ENCODE measurements around the gene RCAN1. TPM values are rescaled to one million over a fixed set of nuclear protein-coding genes. Genes with fewer than 3 reads are reported as not detected.

The RCAN1 gene
- total and polyA plus RNA-seq, 9 of the 15 experiments (the other 6 are each of a cell fraction or from before 2014, with no cell fraction given), result 4.4 to 16.5 (median 12.3) TPM

DNA sequence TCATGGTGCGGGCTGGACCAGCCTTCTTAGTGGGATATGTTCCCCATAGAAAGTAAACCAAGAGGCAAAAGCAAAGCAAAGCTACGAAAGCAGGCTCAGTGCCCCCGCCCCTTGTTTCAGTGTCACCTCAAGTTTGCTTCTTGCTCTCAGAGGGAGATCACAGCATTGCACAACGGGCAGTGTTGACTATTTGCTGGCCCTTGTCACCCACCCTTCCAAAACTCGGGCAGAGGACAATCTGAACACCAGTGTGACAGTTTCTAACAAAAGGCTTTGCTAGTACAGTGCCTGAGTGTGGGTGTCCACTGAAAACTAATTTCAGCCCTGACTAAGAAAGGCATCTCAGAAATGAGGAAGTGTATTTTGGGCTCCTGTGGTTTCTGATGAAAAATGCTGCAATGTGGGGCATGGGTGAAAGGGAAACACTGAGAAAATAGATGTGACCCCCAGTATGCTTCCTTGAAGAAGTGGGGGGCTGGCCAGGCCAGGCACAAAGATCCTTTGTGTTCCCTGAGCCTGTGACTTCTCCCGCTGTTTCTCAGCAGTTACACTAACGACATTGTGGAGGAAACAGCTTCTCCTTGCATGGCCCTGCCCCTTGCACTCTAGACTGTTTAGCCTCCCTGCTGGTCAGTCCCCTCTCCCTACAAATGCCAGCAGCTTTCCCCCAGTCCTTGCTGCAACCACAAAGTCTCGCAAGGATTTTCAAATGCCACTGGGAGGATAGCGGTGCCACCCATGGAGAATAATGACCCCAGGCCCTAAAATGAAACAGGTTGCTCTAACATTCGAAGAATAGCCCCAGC, 69.6 kb downstream of the RCAN1 start (continued):
- TF ChIP-seq, protein P1, sequence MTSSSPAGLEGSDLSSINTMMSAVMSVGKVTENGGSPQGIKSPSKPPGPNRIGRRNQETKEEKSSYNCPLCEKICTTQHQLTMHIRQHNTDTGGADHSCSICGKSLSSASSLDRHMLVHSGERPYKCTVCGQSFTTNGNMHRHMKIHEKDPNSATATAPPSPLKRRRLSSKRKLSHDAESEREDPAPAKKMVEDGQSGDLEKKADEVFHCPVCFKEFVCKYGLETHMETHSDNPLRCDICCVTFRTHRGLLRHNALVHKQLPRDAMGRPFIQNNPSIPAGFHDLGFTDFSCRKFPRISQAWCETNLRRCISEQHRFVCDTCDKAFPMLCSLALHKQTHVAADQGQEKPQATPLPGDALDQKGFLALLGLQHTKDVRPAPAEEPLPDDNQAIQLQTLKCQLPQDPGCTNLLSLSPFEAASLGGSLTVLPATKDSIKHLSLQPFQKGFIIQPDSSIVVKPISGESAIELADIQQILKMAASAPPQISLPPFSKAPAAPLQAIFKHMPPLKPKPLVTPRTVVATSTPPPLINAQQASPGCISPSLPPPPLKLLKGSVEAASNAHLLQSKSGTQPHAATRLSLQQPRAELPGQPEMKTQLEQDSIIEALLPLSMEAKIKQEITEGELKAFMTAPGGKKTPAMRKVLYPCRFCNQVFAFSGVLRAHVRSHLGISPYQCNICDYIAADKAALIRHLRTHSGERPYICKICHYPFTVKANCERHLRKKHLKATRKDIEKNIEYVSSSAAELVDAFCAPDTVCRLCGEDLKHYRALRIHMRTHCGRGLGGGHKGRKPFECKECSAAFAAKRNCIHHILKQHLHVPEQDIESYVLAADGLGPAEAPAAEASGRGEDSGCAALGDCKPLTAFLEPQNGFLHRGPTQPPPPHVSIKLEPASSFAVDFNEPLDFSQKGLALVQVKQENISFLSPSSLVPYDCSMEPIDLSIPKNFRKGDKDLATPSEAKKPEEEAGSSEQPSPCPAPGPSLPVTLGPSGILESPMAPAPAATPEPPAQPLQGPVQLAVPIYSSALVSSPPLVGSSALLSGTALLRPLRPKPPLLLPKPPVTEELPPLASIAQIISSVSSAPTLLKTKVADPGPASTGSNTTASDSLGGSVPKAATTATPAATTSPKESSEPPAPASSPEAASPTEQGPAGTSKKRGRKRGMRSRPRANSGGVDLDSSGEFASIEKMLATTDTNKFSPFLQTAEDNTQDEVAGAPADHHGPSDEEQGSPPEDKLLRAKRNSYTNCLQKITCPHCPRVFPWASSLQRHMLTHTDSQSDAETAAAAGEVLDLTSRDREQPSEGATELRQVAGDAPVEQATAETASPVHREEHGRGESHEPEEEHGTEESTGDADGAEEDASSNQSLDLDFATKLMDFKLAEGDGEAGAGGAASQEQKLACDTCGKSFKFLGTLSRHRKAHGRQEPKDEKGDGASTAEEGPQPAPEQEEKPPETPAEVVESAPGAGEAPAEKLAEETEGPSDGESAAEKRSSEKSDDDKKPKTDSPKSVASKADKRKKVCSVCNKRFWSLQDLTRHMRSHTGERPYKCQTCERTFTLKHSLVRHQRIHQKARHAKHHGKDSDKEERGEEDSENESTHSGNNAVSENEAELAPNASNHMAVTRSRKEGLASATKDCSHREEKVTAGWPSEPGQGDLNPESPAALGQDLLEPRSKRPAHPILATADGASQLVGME (CRISPR knock-in tag; IDR thresholded peaks at IDR 0.05), result peak; percentile 10; the same call in 1 of the 2 replicates
- TF ChIP-seq SMARCA4 (IDR thresholded peaks at IDR 0.05) (peak; percentile 51; the same call in 1 of the 2 replicates), FOXP1 (CRISPR knock-in tag; IDR thresholded peaks at IDR 0.05) (0 out of 2 replicates have a peak, but pooled peaks have one; percentile 31), ZNF146 (CRISPR knock-in tag; IDR thresholded peaks at IDR 0.05; ENCODE audit: unreplicated experiment) (no peak), SNIP1 (IDR thresholded peaks at IDR 0.05; ENCODE audit: low read depth) (no peak), ZBTB17 (CRISPR knock-in tag; IDR thresholded peaks at IDR 0.05) (peak; percentile 54; the same call in 1 of the 2 replicates), SRSF3 (IDR thresholded peaks at IDR 0.05; ENCODE audit: insufficient read depth, low read length) (no peak), ZNF644 (tag; IDR thresholded peaks at IDR 0.05; ENCODE audit: low read depth) (no peak), ESRRA (IDR thresholded peaks at IDR 0.05; ENCODE audit: borderline replicate concordance, low read depth) (peak; percentile 65; the same call in 1 of the 2 replicates), IFI16 (CRISPR knock-in tag; IDR thresholded peaks at IDR 0.05) (no peak), SMAD3 (CRISPR knock-in tag; conservative IDR thresholded peaks at IDR 0.05) (peak; percentile 23; the same call in 1 of the 2 replicates), MEF2A (IDR thresholded peaks at IDR 0.05; ENCODE audit: control insufficient read depth, low read depth, low read length) (no peak), MAZ (CRISPR knock-in tag; conservative IDR thresholded peaks at IDR 0.05 in 1 of 2, IDR thresholded peaks at IDR 0.05 in 1 of 2) (peak in 1 of 2 experiments; percentile 58; a peak in 1 of 4 replicates)
- TF ChIP-seq, protein P2, sequence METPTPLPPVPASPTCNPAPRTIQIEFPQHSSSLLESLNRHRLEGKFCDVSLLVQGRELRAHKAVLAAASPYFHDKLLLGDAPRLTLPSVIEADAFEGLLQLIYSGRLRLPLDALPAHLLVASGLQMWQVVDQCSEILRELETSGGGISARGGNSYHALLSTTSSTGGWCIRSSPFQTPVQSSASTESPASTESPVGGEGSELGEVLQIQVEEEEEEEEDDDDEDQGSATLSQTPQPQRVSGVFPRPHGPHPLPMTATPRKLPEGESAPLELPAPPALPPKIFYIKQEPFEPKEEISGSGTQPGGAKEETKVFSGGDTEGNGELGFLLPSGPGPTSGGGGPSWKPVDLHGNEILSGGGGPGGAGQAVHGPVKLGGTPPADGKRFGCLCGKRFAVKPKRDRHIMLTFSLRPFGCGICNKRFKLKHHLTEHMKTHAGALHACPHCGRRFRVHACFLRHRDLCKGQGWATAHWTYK (CRISPR knock-in tag; IDR thresholded peaks at IDR 0.05), result peak; percentile 63; the same call in 1 of the 2 replicates
- TF ChIP-seq, protein P3, sequence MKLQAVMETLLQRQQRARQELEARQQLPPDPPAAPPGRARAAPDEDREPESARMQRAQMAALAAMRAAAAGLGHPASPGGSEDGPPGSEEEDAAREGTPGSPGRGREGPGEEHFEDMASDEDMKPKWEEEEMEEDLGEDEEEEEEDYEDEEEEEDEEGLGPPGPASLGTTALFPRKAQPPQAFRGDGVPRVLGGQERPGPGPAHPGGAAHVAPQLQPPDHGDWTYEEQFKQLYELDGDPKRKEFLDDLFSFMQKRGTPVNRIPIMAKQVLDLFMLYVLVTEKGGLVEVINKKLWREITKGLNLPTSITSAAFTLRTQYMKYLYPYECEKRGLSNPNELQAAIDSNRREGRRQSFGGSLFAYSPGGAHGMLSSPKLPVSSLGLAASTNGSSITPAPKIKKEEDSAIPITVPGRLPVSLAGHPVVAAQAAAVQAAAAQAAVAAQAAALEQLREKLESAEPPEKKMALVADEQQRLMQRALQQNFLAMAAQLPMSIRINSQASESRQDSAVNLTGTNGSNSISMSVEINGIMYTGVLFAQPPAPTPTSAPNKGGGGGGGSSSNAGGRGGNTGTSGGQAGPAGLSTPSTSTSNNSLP (IDR thresholded peaks at IDR 0.05; ENCODE audit: borderline replicate concordance, low read depth, low read length), result no peak
- TF ChIP-seq, protein P4, sequence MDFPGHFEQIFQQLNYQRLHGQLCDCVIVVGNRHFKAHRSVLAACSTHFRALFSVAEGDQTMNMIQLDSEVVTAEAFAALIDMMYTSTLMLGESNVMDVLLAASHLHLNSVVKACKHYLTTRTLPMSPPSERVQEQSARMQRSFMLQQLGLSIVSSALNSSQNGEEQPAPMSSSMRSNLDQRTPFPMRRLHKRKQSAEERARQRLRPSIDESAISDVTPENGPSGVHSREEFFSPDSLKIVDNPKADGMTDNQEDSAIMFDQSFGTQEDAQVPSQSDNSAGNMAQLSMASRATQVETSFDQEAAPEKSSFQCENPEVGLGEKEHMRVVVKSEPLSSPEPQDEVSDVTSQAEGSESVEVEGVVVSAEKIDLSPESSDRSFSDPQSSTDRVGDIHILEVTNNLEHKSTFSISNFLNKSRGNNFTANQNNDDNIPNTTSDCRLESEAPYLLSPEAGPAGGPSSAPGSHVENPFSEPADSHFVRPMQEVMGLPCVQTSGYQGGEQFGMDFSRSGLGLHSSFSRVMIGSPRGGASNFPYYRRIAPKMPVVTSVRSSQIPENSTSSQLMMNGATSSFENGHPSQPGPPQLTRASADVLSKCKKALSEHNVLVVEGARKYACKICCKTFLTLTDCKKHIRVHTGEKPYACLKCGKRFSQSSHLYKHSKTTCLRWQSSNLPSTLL (IDR thresholded peaks at IDR 0.05), result no peak
